ENCODE data around the gene RPRD2. TPM values are rescaled to one million over a fixed set of nuclear protein-coding genes. Genes with fewer than 3 reads are reported as not detected.

RPRD2 gene
- total RNA-seq, 2 donors from 2014 or later, result 13.2 to 17.1 TPM

GRCh38 chr1:150372580-150372979 is 8.6 kb downstream of the RPRD2 start:
- Histone ChIP-seq H3K4me3 (no peak overlapping the region), H3K9me3 (no peaks in the 10 kb centered on the region), H3K27me3 (no peaks in the 10 kb centered on the region), H3K36me3 (replicated peaks in 1 of 2; ENCODE audit: insufficient read depth in 1 of 2, low read depth in 2 of 2) (no peaks in the 10 kb centered on the region), H3K27ac (no peak overlapping the region), H3K4me1 (peaks cover 63% of the 10 kb centered on the region)
- intact Hi-C loops (cut with DNase I), result no loop called here
- no peak for DNase-seq
- no peak for TF ChIP-seq POLR2A (IDR thresholded peaks at IDR 0.05)
- TF ChIP-seq CTCF (IDR thresholded peaks at IDR 0.05), result no peak
- no peak for ATAC-seq
- 45 to 54% methylated on average over 1 of the region's 1 CpG for WGBS, 2 donors

GRCh38 chr1:150376110-150376509 is 12.2 kb downstream of the RPRD2 start:
- Histone ChIP-seq H3K4me1 (peaks cover 40% of the 10 kb centered on the region), H3K36me3 (replicated peaks in 1 of 2; ENCODE audit: insufficient read depth in 1 of 2, low read depth in 2 of 2) (no peaks in the 10 kb centered on the region), H3K9me3 (no peaks in the 10 kb centered on the region), H3K4me3 (no peak overlapping the region), H3K27me3 (no peaks in the 10 kb centered on the region), H3K27ac (peak overlapping the region in 1 of 4 donors; percentile 25)
- TF ChIP-seq CTCF (IDR thresholded peaks at IDR 0.05) (no peak), POLR2A (IDR thresholded peaks at IDR 0.05) (no peak)
- DNase-seq (no peak), ATAC-seq (no peak)
- intact Hi-C loops (cut with DNase I), result no loop called here

GRCh38 chr1:150383631-150384324 is 19.8 kb downstream of the RPRD2 start:
- DNase-seq (no peak), ATAC-seq (no peak)
- Histone ChIP-seq H3K36me3 (replicated peaks in 1 of 2; ENCODE audit: insufficient read depth in 1 of 2, low read depth in 2 of 2) (no peaks in the 10 kb centered on the region), H3K4me1 (peaks cover 21% of the 10 kb centered on the region), H3K27me3 (no peaks in the 10 kb centered on the region), H3K4me3 (no peak overlapping the region), H3K9me3 (no peaks in the 10 kb centered on the region), H3K27ac (no peak overlapping the region)
- intact Hi-C loops (cut with DNase I), result no loop called here
- WGBS, 2 donors, result 32 to 41% methylated on average over 3 of the region's 3 CpGs
- TF ChIP-seq CTCF (IDR thresholded peaks at IDR 0.05) (no peak), POLR2A (IDR thresholded peaks at IDR 0.05) (no peak)

- H3K4me3 ChIP-seq, result no peak overlapping the region
- H3K27me3 ChIP-seq, result no peaks in the 10 kb centered on the region
- no peaks in the 10 kb centered on the region for H3K9me3 ChIP-seq
- peaks cover 35% of the 10 kb centered on the region for H3K4me1 ChIP-seq
- H3K36me3 ChIP-seq (replicated peaks in 1 of 2; ENCODE audit: insufficient read depth in 1 of 2, low read depth in 2 of 2), result no peaks in the 10 kb centered on the region
- DNase-seq (no peak), ATAC-seq (no peak)
- whole genome bisulfite sequencing, 2 donors, result 81 to 87% methylated on average over 10 of the region's 10 CpGs
- intact Hi-C loops (cut with DNase I), result no loop called here
- no peak overlapping the region for H3K27ac ChIP-seq
- no peak for TF ChIP-seq CTCF (IDR thresholded peaks at IDR 0.05)
- TF ChIP-seq POLR2A (IDR thresholded peaks at IDR 0.05), result no peak
Measured at GRCh38 chr1:150385537-150386445, 21.8 kb downstream of the RPRD2 start.

Measured in body of pancreas (tissue), 4 donors.